Fibroblast of gingiva (primary cell): ENCODE results near the gene PSMA6.
A peak's percentile ranks its signal among the peaks of the same experiment; 100 is the strongest.
"Not testable (repeated sequence)": the region's sequence is repeated elsewhere in the genome, so short reads cannot be mapped to it uniquely, and the experiment has no call there.

Experiments
- DNase-seq: peaks from one replicate; pipeline ENCODE4 v3.0.0-alpha.2; 2011; ENCODE audit warnings: low read depth

PSMA6 gene

DNA sequence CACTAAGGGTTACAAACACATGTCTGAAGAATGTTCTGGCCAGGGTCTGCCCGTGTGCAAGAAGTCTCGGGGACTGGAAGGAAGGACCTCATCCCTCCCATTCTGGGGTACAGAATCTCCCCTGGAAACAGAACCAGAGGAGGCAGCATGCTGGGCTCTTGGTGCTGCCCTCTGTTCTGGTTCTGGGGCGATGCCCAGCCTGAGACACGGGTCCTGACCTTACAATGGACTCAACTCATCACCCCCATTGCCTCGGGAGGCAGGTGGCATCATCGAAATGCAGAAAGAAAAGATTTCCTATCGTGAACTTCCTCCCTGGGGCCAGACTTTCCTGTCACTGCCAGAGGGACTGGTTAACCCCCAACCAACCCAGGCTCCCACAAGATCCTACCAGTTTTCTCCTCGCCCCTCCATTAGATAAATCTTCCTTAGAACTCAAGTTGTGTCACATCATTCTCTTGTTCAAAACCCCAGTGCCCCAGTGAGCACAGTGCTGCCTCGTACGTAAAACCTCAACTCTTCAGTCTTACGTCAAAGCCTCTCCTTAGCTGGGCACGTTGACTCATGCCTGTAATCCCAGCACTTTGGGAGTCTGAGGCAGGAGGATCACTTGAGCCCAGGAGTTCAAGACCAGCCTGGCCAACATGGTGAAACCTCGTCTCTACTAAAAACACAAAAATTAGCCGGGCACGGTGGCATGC, 52.1 kb downstream of the PSMA6 start:
- DNase-seq: no peak

DNA sequence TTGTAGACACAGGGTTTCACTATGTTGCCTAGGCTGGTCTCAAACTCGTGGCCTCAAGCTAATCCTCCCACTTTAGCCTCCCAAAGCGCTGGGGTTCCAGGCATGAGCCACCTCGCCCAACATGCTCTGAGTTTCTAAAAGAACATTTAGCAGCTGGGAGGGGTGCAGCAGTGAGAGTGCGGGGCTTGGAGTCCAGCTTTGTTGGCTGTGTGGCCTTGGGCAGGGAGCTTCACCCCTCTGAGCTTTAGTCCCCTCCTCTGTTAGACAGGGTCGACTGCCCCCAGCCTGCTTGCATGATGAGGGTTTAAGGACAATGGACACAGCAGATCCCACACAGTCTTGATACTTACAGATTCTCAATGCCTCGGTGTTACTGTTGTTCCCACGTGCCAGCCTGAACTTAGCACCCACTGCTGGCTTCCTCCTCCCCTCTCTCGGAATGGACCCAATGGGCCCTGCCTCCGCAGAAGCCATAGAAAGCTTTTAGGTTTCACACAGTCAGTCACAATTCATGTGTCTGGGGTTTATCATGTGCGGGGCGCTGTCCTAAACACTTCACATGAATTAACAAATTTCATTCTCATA, 54.6 kb downstream of the PSMA6 start:
- no peak for DNase-seq

DNA sequence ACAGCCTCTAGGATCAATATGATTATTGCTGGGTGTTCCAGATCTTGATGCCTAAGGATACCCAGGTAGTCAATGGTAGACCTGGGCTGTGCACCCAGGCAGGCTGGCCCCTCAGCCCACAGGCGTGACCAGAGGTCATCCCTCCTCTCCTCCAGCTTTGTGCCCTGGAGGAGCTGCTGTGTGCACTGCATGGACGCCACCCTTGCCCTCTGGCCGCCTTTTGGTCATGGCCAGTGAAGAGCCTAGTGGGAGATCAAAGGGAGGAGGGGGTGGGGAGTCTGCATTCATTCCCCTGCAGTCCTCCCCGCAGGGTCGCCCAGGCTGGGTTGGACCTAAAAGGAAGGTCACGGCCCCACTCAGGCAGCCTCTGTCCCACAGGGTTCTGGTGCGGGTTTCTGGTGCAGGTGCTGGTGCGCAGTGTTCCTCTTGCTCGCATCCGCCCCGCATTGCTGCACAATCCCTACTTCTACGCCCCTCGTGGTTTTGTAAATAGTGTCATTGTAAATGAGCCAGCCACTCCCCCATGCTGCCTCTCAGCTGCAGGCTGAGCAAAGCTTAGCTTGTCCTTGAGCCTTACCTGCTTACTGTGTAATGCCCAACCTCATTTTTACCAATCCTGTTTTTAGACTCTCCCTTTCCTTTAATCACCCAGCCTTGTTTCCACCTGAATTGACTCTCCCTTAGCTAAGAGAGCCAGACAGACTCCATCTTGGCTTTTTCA, 55.3 kb downstream of the PSMA6 start:
- no peak for DNase-seq

DNA sequence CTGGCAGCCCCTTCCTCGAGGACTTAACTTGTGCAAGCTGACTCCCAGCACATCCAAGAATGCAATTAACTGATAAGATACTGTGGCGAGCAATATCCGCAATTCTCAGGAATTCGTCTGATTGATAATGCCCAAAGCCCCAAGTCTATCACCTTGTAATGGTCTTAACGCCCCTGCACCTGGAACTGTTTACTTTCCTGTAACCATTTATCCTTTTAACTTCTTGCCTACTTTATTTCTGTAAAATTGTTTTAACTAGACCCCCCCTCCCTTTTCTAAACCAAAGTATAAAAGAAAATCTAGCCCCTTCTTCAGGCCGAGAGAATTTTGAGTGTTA, 55.8 kb downstream of the PSMA6 start:
- not testable (repeated sequence) for DNase-seq

DNA sequence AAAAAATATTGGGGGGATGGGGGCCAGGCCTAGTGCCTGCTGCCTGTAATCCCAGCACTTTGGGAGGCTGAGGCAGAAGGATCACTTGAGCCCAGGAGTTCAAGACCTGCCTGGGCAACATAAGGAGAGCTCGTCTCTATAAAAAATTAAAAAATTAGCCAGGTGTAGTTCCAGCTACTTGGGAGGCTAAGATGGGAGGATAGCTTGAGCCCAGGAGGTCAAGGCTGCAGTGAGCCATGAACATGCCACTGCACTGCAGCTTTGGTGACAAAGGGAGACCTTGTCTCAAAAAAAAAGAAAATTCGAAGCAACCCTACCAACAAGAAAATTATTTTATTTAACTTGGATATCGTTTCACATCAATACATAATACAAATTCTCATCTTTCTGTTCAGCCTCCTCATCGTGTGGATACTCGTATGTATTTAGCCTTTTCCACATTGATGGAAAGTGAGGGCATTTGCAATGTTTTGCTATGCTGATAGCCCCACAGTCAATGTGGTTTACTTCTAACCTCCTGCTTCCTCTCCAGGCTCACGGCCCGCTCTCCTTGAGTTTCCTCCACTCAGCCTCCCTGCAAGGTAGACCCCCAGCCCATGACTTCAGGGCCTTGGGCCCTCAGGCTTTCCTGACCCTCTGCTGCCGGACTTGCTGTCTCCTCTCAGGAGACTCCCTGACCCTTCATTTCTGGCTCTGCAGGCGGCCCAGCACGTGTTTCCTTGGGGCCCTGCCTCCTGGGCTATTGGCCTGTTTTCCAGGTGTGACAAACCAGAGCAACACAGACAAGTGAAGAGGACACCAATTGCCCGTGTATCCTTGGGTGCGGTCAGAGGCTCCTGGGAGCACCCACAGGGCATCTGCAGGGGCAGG, 57.5 kb downstream of the PSMA6 start:
- no peak for DNase-seq

DNA sequence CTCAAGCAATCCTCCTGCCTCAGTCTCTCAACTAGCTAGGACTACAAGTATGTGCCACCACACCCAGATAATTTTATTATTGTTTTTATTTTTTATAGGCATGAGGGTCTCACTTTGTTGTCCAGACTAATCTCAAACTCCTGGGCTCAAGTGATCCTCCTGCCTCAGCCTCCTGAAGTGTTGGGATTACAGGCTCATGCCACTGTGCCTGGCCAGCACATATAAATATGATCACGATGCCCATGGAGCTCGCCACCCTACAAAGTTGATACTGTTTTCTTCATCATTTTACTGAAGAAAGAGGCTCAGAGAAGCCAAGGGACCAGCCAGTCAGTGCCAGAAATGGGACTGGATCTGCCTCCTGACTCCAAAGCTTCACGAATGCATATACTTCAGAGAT, 59.3 kb downstream of the PSMA6 start:
- DNase-seq: no peak

GRCh38 chr14:35351897-35352273, 59.7 kb downstream of the PSMA6 start:
- DNase-seq: no peak

DNA sequence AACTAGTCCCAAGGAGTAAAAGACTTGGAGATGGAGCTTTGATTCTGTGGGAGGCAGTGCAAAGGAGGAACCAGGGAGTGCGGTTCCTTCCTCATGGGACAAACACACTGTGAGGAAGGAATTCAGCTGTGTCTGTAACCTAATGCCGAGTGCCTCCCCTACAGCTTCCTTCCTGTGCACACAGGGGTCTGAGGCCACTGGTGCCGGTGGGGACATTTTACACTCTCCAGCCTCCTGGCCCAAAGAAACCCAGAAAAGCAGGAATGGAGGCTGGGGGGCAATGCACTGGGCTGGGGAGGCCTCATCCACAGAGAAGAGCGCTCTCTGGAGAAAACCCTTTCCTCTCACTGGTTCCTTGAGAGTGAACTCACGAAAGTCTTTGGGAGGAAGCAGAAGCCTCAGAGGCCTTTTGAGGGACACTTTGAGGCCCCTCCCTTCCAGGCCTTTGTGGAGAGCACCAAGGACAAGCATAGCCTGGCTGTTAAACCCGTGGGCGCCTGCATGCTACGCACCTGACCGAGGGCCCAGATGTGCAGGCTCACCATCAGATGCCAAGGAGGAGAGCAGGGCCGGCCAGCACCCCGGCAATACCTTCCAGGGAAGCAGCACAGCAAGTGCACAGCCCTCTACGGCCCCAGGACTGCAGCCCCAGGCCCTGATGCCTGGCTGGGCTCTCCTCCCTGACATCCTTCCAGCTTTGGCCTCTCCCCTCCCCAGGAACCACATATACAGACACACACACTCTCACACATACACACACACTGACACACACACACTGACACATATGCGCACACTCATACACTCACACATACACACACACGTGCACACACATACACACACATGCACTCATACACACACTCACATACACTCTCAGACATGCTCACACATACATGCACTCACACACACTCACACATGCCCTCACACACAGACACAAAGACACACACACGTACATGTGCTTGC, 60.4 kb downstream of the PSMA6 start:
- DNase-seq: no peak

- no peak for DNase-seq
Observed at GRCh38 chr14:35353409-35354172, 61.4 kb downstream of the PSMA6 start.

- not testable (repeated sequence) for DNase-seq
Observed at GRCh38 chr14:35355235-35355634, 63.1 kb downstream of the PSMA6 start.

GRCh38 chr14:35355981-35356841, 64.0 kb downstream of the PSMA6 start:
- no peak for DNase-seq

GRCh38 chr14:35359655-35360054, 67.5 kb downstream of the PSMA6 start:
- not testable (repeated sequence) for DNase-seq

- DNase-seq: no peak
Observed at GRCh38 chr14:35361141-35361480, 68.9 kb downstream of the PSMA6 start.

GRCh38 chr14:35362450-35362849, 70.3 kb downstream of the PSMA6 start:
- no peak for DNase-seq

DNA sequence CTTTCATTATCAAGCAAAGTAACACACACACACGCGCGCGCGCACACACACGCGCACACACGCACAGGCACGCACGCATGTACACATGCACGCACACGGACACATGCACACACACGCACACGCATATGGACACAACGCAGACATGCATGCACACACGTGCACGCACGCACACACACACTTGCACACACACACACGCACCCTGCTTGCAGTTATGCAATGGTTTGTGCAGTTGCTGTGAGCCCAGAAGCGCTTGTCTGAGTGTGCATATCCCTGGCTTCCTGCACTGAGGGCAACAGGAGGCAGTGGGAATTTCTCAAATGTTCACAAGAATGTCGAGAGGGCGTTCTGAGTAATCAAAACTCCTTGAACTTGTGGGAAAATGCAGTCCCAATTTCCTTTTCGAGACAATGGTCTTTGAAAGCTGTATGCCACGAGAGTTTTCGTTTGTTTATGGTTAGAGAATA, 70.8 kb downstream of the PSMA6 start:
- no peak for DNase-seq

DNA sequence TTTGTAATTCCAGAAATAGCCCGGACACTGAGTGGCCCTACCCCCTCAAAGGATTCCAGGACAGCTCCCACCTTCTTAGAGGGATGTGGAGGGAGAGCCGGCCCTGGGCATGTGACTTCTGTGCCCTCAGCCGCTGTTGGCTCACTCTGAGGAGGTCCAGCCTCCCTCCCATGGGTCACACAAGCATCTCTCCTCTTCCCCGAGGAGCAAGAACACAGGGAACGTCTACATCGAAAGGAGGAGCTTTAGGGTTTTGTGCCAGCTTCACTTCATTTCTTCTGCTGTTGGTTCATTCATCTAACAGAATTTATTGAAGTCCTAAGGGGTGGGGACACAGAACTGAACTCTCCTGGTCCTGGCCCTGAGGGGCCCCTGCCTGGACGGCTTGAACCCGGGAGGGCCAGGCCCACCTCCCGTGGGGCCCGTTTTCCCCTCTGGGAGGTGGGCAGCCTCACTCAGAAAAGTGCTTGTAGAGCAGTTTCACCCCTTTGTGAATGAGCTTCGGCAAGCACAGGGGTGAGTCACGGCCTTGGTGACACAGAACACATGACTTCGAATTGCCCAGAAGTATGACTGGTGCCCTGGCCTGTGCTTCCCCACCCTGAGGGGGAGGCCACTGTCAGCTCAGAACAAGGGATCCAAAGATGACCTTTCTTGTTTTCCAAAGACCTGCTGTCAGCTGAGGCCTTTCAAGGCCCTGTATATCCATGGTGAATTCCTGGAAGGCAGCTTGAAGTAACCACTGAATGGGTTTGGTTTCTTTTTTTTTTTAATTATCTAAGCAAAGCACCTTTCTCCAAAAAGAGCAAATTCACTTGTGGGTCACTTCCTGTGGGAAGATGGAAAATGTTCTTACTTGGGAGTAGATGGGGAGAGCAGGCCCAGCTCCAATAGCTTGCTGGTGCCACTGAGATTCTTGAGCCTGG, 73.2 kb downstream of the PSMA6 start:
- DNase-seq: peak; percentile 71

GRCh38 chr14:35366056-35366451, 73.9 kb downstream of the PSMA6 start:
- no peak for DNase-seq

DNA sequence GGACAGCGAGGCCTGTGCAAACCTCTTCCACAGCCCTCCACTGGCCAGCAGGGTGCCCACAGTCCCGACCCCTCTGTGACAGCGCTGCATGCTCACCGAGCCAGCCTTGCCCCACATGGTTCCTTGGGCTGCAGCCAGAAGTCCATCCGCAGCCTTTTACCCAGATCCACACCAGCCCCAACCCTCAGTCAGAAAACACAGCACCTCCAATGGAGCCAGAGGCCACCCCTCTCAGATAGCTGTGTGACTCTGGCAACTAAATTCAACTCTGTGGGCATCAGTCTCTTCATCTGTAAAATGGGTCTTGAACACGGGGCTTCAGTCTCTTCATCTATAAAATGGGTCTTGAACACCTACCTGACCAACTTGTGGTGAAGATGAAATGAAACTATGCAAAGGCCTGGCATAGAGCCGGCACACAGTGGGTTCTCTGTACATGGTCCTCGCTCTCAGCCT, 74.4 kb downstream of the PSMA6 start:
- no peak for DNase-seq

DNA sequence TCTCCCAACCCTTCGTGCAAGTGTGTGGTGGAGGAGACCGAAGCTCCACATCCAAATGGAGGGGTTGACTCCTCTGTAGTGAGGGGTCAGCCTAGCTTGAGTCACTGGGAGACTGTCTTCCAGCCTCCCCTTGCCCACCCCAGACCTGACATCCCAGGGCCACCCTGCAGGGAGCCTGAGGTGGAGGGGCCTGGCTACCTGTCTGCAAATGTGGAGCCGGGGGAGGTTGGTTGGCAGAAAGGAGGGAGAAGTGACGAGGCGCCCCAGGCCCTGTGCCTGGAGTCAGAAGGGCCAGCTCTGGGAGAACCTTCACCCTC, 74.8 kb downstream of the PSMA6 start:
- DNase-seq: no peak
